Ovary (tissue), 1 donor: ENCODE data around the gene PXK.

Source experiments
- EP300 ChIP-seq: sonication (generic); formaldehyde crosslinking; IDR thresholded peaks from one replicate; pipeline ENCODE4 v1.6.1; 2017; ENCODE audit warnings: antibody characterized with exemption
- POLR2A ChIP-seq: fragments of 450-650 bp; IDR thresholded peaks from one replicate; pipeline ENCODE4 v1.6.1; 2017; ENCODE audit warnings: antibody characterized with exemption, mild to moderate bottlenecking, moderate library complexity

DNA sequence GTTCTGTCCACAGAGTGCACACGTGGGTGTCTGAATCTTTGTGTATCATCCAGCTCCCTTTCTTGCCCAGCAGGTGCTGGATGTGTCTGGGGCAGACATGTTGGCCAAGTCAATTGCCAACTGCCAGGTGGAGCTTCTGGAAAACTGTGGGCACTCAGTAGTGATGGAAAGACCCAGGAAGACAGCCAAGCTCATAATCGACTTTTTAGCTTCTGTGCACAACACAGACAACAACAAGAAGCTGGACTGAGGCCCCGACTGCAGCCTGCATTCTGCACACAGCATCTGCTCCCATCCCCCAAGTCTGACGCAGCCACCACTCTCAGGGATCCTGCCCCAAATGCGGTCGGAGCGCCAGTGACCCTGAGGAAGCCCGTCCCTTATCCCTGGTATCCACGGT lies 39.2 kb upstream of the PXK start:
- no peak for TF ChIP-seq EP300
- TF ChIP-seq POLR2A, result no peak
